ENCODE measurements around the gene ZMYND8. TPM values are rescaled to one million over a fixed set of nuclear protein-coding genes. Genes with fewer than 3 reads are reported as not detected.

The ZMYND8 gene
- total and polyA plus RNA-seq, 2 of the 8 experiments (the other 6 are each of a cell fraction or from before 2014, with no cell fraction given) = 50.5 to 163 TPM

GRCh38 chr20:47280228-47280627, 76.3 kb downstream of the ZMYND8 start (continued):
- no peak for TF ChIP-seq CHD7 (IDR thresholded peaks at IDR 0.05; ENCODE audit: insufficient replicate concordance, low read length)
- no peak for TF ChIP-seq EZH2 (IDR thresholded peaks at IDR 0.05; ENCODE audit: low read depth, low read length, severe bottlenecking)
- TF ChIP-seq TCF12 (IDR thresholded peaks at IDR 0.05; ENCODE audit: low read depth, low read length) = no peak

All from H1 (cell line).